Mucosa of descending colon (tissue), 3 donors: ENCODE results near the gene RANBP17. TPM values are rescaled to one million over a fixed set of nuclear protein-coding genes. Genes with fewer than 3 reads are reported as not detected.

ENCODE experiments used
- ATAC-seq: fragments of 200-7000 bp; cut with Tn5 transposase; one replicate; pipeline ENCODE4 v1.9.1; 2020; ENCODE audit warnings: mild to moderate bottlenecking, moderate library complexity
- DNase-seq, 3 donors: peaks; one replicate each; pipeline ENCODE4 v3.0.0-alpha.2; 2020
- H3K36me3 ChIP-seq: fragments of 200-600 bp; one replicate; pipeline ENCODE4 v1.8.0; 2021; ENCODE audit warnings: low read depth, mild to moderate bottlenecking
- H3K4me1 ChIP-seq: fragments of 200-600 bp; one replicate; pipeline ENCODE4 v1.8.0; 2021; ENCODE audit warnings: low read depth, mild to moderate bottlenecking
- H3K4me3 ChIP-seq: fragments of 200-600 bp; one replicate; pipeline ENCODE4 v1.8.0; 2021; ENCODE audit warnings: mild to moderate bottlenecking
- H3K9me3 ChIP-seq: fragments of 200-600 bp; one replicate; pipeline ENCODE4 v1.8.0; 2021; ENCODE audit warnings: mild to moderate bottlenecking
- intact Hi-C, 2 donors: fragments of 100-400 bp; cut with DNase I in 1 of 2; cut with micrococcal nuclease in 1 of 2; formaldehyde crosslinking; loops; one replicate each; pipeline versions ENCODE4 v1.11.0 to v1.11.1; 2022; cut with DNase I, micrococcal nuclease
- total RNA-seq, 3 donors: library from RNA; stranded (reverse); fragmentation: NEBNext Ultra II Directional in 2 of 3; extraction: Animal tissue kit (Norgen Biotek cat#: 25700) in 2 of 3; gene quantifications; one replicate each; pipeline versions ENCODE4 v1.2.1 to v1.2.4, GENCODE V29; 2021 to 2023
- TF ChIP-seq, protein P1 (sequence below): fragments of 200-600 bp; IDR thresholded peaks from one replicate; pipeline ENCODE4 v1.8.0; 2022; ENCODE audit warnings: antibody characterized with exemption, mild to moderate bottlenecking
- donor health status: DM: no; HTN: no; CAD: no; lungs with moderate emphysema.
- donor health status: DM: no; HTN: no; CAD: no.
- donor health status: DM: no; HTN: yes; CAD: no.

RANBP17 gene
- total RNA-seq, 3 donors from 2014 or later = 11.7 to 19.7 (median 13.4) TPM

DNA sequence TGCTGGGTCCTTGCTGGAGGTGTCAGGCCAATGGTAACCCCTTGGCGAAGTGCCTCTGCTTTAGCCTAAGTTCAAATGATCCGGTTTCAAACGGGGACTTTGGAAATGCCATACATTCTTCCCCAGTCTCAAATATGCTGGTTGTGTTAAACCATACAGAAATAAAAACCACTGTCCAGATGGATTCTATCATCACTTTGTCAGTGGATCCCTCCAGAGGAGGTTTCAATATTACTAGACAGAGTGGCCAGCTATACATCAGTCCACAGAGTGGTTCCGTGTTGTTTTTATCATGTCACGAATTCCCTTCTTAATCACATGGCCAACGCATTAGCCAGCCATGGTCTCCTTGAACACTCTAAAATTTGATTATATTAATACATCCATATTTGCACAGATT, 7.3 kb upstream of the RANBP17 start:
- TF ChIP-seq, protein P1, sequence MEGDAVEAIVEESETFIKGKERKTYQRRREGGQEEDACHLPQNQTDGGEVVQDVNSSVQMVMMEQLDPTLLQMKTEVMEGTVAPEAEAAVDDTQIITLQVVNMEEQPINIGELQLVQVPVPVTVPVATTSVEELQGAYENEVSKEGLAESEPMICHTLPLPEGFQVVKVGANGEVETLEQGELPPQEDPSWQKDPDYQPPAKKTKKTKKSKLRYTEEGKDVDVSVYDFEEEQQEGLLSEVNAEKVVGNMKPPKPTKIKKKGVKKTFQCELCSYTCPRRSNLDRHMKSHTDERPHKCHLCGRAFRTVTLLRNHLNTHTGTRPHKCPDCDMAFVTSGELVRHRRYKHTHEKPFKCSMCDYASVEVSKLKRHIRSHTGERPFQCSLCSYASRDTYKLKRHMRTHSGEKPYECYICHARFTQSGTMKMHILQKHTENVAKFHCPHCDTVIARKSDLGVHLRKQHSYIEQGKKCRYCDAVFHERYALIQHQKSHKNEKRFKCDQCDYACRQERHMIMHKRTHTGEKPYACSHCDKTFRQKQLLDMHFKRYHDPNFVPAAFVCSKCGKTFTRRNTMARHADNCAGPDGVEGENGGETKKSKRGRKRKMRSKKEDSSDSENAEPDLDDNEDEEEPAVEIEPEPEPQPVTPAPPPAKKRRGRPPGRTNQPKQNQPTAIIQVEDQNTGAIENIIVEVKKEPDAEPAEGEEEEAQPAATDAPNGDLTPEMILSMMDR = no peak
- Histone ChIP-seq H3K36me3 (no peaks in the 10 kb centered on the region), H3K4me3 (no peak overlapping the region), H3K9me3 (peaks cover under 1% of the 10 kb centered on the region), H3K4me1 (no peaks in the 10 kb centered on the region)
- intact Hi-C loops = no loop called here
- DNase-seq = no peak
- ATAC-seq = no peak

DNA sequence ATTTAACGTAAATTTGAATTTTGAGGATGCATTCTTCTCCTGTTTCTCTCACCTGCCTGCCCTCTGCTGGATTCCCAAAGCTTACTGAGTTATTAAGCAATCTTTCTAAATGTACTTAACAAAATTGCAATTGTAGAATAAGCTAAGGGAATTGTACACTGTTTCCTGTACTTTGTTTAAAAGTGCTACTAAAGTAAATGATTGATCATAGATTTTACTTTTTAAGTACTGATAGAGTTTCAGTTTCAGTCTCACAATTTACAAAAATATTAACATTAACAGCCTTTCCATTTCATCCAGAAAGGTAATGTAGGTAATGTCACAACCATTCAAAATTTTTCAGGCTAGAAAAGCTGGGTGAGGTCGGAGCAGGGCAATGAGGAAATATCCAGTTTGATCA, 4.8 kb upstream of the RANBP17 start:
- no peak for ATAC-seq
- H3K36me3 ChIP-seq = no peaks in the 10 kb centered on the region
- no peaks in the 10 kb centered on the region for H3K4me1 ChIP-seq
- H3K9me3 ChIP-seq = peaks cover 13% of the 10 kb centered on the region
- TF ChIP-seq, protein P1 = no peak
- no peak overlapping the region for H3K4me3 ChIP-seq
- intact Hi-C loops = no loop called here
- DNase-seq = no peak

DNA sequence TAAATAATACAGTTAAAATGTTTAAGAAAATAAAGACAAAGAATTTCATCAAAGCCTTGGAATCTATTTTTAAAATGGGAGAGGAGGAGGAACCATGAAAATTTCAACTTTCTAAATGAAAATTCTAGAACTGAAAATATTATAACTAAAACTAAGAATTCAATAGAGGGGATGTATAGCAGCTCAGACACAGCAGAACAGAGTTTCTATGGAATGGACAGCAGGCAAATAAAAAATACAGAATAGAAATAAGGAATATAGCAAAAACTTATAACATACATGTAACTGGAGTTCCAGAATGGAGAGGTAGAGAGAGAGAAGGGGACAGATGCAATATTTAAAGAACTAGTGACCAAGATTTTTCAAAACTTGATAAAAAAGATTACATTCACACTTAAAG, 1.4 kb upstream of the RANBP17 start:
- Histone ChIP-seq H3K4me1 (peaks cover 5% of the 10 kb centered on the region), H3K9me3 (peaks cover 13% of the 10 kb centered on the region), H3K4me3 (no peak overlapping the region), H3K36me3 (no peaks in the 10 kb centered on the region)
- DNase-seq = no peak
- TF ChIP-seq, protein P1 = no peak
- no peak for ATAC-seq
- intact Hi-C loops = no loop called here

DNA sequence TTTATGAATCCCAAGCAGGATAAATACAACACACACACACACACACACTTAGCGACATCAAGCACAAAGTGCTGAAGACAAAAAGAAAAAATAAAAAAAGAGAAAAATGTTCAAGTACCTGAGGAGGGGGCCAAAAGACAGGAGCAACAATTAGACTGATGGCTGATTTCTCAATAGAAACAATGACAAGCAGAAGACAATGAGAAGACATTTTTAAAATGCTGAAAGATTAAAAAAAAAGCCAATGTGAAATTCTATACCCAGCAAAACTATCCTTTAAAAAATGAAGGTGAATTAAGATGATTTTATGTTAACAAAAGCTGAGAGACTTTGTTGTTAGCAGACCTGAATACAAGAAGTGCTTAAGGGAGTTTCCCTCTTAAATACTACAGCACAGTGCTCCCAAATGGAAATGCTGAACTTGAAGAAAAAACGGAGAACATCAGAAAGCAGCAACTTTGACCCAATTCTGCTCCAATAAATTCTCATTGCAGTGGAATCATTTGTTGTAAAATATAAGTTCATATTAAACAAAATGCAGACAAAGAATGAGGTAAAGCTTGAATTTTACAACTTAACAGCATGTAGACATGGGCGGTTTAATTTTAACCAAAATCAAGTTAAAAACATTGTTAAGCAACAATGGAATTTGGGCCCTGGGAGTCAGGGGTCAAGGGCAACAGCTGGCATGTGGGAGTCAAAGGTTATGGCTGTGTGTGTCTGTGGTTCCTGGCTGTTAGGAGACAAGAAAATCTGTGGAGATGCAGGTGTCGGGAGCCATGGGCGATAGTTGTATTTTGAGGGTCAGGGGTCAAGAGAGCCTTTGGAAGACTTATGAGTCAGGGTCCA, 776 bp upstream of the RANBP17 start:
- intact Hi-C loops = no loop called here
- DNase-seq (no peak), ATAC-seq (no peak)
- TF ChIP-seq, protein P1 = no peak
- H3K4me1 ChIP-seq = peaks cover 5% of the 10 kb centered on the region
- no peak overlapping the region for H3K4me3 ChIP-seq
- peaks cover 13% of the 10 kb centered on the region for H3K9me3 ChIP-seq
- H3K36me3 ChIP-seq = no peaks in the 10 kb centered on the region

DNA sequence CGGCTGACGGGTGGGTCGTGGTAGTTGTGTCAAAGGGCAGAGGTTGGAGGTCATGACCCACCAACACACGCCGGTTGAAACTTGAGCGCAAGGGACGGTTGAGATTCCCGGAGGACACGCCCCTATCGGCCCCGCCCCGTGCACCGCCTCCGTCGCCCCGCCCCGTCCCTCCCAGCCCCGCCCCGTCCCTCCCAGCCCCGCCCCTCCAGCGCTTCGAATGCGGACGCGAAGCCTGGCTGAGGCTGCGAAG, 226 bp upstream of the RANBP17 start:
- TF ChIP-seq, protein P1 = no peak
- DNase-seq (peak in 1 of 3 donors; percentile 68), ATAC-seq (no peak)
- Histone ChIP-seq H3K4me3 (peak overlapping the region; percentile 36), H3K9me3 (peaks cover 13% of the 10 kb centered on the region), H3K36me3 (no peaks in the 10 kb centered on the region), H3K4me1 (peaks cover 5% of the 10 kb centered on the region)
- intact Hi-C loops = no loop called here
